ENCODE measurements around the gene EGR1. TPM values are rescaled to one million over a fixed set of nuclear protein-coding genes. Genes with fewer than 3 reads are reported as not detected.
"Not testable (repeated sequence)": the region's sequence is repeated elsewhere in the genome, so short reads cannot be mapped to it uniquely, and the experiment has no call there.

EGR1 gene
- total RNA-seq, 1 donor from 2014 or later, result 6.7 TPM

DNA sequence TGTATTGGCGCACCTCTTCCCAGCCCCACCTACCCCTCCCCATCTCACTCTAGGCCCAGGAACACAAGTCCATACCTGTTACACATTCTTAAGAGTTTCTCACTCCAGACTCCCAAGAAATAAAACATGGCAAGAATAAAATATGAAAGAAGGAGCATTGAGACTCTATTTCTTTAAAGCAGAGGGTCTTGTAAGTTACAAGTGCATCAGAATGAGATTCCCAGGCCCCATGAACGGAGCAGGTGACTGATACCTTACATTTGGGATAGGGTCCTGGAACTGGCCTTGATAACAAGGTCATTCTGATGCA is 5.7 kb downstream of the EGR1 start:
- no peak overlapping the region for H3K4me3 ChIP-seq (ENCODE audit: low read depth, low read length)
- DNase-seq (ENCODE audit: low read depth), result no peak
- TF ChIP-seq, protein P1, sequence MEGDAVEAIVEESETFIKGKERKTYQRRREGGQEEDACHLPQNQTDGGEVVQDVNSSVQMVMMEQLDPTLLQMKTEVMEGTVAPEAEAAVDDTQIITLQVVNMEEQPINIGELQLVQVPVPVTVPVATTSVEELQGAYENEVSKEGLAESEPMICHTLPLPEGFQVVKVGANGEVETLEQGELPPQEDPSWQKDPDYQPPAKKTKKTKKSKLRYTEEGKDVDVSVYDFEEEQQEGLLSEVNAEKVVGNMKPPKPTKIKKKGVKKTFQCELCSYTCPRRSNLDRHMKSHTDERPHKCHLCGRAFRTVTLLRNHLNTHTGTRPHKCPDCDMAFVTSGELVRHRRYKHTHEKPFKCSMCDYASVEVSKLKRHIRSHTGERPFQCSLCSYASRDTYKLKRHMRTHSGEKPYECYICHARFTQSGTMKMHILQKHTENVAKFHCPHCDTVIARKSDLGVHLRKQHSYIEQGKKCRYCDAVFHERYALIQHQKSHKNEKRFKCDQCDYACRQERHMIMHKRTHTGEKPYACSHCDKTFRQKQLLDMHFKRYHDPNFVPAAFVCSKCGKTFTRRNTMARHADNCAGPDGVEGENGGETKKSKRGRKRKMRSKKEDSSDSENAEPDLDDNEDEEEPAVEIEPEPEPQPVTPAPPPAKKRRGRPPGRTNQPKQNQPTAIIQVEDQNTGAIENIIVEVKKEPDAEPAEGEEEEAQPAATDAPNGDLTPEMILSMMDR (conservative IDR thresholded peaks at IDR 0.05; ENCODE audit: low read depth, low read length), result no peak

DNA sequence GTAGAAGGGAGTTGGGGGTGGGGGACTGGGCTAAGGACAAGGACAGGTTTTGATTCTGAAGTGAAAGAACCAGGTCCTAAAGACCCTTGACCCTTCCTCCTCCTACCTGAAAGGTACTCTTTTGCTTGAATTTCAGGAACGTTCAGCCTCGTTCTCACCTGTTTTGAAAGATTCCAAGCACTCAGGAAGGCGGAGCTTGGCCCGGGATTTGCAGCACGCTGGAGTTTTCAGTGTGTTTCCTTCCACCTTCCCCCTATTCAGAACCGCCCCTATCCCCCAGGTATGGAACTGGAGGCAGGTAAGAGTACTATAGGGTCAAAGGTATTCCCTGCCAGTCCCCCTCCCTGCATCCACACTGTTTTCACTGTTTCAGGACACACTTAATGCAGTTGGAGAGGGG is 7.1 kb downstream of the EGR1 start:
- H3K4me3 ChIP-seq (ENCODE audit: low read depth, low read length), result no peak overlapping the region
- TF ChIP-seq, protein P1 (conservative IDR thresholded peaks at IDR 0.05; ENCODE audit: low read depth, low read length), result no peak
- DNase-seq (ENCODE audit: low read depth), result no peak

DNA sequence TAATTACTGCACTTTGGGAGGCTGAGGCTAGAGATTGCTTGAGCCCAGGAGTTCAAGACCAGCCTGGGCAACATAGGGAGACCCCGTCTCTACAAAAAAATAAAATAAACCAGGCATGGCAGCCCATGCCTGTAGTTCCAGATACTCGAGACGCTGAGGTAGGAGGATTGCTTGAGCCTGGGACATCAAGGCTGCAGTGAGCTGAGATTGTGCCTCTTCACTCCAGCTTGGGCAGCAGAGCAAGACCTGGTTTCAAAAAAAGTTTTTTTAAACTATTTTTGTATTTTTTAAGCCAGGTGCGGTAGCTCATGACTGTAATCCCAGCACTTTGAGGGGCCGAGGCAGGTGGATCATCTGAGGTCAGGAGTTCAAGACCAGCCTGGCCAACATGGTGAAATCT is 7.9 kb downstream of the EGR1 start:
- DNase-seq (ENCODE audit: low read depth); H3K4me3 ChIP-seq (ENCODE audit: low read depth, low read length): not testable (repeated sequence)

DNA sequence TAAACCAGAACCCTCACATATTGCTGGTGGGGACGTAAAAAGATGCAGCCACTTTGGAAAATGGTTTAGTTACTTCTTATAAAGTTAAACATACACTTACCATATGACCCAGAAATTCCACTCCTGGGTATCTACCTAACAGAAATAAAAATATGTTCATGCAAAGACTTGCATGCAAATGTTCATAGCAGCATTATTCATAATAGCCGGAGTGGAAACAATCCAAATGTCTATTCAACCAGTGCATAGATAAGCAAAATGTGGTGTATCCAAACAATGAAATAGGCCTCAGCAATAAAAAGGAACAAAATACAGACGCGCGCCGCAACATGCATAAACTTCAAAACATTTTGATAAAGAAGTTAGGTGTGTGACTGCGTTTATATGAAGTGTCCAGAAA is 11.6 kb downstream of the EGR1 start:
- TF ChIP-seq, protein P1 (conservative IDR thresholded peaks at IDR 0.05; ENCODE audit: low read depth, low read length), result no peak
- H3K4me3 ChIP-seq (ENCODE audit: low read depth, low read length), result no peak overlapping the region
- DNase-seq (ENCODE audit: low read depth), result no peak

DNA sequence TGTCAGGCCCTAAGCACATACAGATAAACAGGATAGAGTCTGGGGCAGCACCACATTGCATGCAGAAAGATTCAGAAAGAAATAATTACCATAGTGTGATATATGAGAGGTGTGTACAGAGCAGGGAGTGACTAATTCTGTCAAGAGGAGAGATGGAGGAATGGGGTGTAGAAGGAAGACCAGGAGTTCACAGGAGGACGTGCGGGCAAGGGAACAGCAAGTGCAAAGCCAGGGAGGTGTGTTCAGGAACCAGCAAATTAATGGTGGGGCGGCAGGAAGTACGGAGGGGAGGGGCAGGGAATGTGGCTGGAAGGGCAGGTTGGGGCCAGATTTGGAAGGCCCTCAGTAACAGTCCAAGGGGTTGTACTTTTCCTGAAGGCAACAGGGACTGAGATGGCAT is 17.4 kb downstream of the EGR1 start:
- no peak overlapping the region for H3K4me3 ChIP-seq (ENCODE audit: low read depth, low read length)
- no peak for DNase-seq (ENCODE audit: low read depth)
- TF ChIP-seq, protein P1 (conservative IDR thresholded peaks at IDR 0.05; ENCODE audit: low read depth, low read length), result no peak

DNA sequence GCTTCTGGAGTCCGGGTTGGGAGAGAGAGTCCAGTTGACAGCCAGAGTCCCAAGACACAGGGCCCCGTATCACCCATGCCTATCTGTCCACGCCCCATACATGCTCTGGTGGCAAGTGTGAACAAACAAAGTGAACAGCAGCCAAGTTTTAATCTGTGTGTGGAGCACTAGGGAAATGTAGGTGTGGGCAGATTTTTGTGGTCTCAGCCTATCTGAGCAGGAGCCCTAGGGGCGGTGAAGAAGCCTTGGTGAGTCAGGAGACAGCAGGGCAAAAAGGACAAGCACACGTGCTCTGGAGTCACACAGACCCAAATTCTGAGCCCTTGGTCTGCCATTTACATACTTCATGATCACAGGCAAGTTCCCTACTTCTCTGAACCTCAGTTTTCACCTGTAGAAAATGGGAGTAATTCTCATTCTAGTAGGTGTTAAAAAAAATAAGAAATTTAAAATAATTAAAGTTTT is 23.2 kb downstream of the EGR1 start:
- DNase-seq (ENCODE audit: low read depth), result no peak
- TF ChIP-seq, protein P1 (conservative IDR thresholded peaks at IDR 0.05; ENCODE audit: low read depth, low read length), result no peak
- H3K4me3 ChIP-seq (ENCODE audit: low read depth, low read length), result no peak overlapping the region

DNA sequence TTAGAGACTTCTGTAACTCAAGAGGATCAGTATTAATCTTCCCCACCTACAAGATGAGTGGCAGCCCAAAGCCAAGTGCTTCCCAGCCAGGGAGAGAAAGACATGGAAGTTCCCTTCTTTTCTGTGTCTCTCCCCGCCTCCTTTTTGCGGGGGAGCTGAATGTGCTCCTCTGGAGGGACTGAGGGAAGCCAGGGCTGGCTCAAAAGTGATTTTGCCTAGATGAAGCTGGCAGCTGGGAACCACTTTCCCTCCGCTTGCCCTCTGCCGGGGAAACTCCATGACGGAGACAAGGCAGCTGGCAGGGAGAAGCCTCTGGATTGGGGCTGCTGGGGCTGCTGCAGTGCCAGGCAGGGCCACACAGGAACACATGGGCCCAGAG is 24.4 kb downstream of the EGR1 start:
- TF ChIP-seq, protein P1 (conservative IDR thresholded peaks at IDR 0.05; ENCODE audit: low read depth, low read length), result no peak
- no peak for DNase-seq (ENCODE audit: low read depth)
- no peak overlapping the region for H3K4me3 ChIP-seq (ENCODE audit: low read depth, low read length)
